Measurements from ENCODE around the gene EVI2A. TPM values are rescaled to one million over a fixed set of nuclear protein-coding genes. Genes with fewer than 3 reads are reported as not detected.

Gene EVI2A
- total and polyA plus RNA-seq, 12 donors, result 1.4 to 17.7 (median 5.5) TPM

DNA sequence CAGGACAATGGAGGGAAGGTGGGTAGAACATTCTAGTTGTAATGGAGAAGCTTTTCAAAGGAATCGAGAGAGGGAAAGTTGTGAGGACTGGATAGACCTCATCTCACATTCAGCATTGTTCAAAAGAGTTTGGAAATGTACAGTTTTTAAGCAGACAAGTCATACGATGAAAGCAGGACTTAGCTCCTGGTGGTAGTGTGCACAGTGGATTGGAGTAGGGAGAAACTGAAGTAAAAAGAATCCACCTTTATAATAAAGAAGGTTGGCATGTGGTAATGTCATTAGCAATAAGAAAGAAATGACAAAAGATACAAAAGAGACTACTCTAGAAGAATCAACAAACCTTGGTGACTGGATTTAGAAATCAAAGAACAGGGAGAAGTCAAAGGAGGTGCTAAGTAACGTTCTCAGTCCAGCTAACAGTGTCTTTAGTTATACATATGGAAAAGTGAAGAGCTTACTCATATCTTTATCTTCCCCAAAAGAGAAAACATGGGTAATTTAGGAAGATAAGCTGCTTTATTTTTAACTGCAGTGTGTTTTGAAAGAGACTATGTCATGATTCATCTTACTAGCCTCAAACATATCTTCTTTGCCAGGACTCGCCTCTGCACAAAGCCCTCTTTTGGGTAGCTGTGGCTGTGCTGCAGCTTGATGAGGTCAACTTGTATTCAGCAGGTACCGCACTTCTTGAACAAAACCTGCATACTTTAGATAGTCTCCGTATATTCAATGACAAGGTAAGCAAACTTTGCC lies 18.7 kb upstream of the EVI2A start:
- Histone ChIP-seq H3K4me3 (no peak overlapping the region), H3K36me3 (replicated peaks in 1 of 2) (peaks cover 0 to 54% of the 10 kb centered on the region in 2 donors), H3K4me1 (replicated peaks in 1 of 2) (peaks cover 0 to 14% of the 10 kb centered on the region in 2 donors), H3K9me3 (replicated peaks in 1 of 3) (no peaks in the 10 kb centered on the region), H3K27ac (peak overlapping the region in 2 of 5 donors; percentile 10 to 43), H3K27me3 (no peaks in the 10 kb centered on the region)
- TF ChIP-seq POLR2A (IDR thresholded peaks at IDR 0.05), result no peak
- TF ChIP-seq, protein P1, sequence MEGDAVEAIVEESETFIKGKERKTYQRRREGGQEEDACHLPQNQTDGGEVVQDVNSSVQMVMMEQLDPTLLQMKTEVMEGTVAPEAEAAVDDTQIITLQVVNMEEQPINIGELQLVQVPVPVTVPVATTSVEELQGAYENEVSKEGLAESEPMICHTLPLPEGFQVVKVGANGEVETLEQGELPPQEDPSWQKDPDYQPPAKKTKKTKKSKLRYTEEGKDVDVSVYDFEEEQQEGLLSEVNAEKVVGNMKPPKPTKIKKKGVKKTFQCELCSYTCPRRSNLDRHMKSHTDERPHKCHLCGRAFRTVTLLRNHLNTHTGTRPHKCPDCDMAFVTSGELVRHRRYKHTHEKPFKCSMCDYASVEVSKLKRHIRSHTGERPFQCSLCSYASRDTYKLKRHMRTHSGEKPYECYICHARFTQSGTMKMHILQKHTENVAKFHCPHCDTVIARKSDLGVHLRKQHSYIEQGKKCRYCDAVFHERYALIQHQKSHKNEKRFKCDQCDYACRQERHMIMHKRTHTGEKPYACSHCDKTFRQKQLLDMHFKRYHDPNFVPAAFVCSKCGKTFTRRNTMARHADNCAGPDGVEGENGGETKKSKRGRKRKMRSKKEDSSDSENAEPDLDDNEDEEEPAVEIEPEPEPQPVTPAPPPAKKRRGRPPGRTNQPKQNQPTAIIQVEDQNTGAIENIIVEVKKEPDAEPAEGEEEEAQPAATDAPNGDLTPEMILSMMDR (IDR thresholded peaks at IDR 0.05), result no peak
- peak in 5 of 7 donors; percentile 27 to 59 (median 39) for DNase-seq
- 58 to 77% (median 65%) methylated on average over 6 of the region's 6 CpGs for WGBS, 4 donors
- intact Hi-C loops (cut with DNase I), result no loop called here

DNA sequence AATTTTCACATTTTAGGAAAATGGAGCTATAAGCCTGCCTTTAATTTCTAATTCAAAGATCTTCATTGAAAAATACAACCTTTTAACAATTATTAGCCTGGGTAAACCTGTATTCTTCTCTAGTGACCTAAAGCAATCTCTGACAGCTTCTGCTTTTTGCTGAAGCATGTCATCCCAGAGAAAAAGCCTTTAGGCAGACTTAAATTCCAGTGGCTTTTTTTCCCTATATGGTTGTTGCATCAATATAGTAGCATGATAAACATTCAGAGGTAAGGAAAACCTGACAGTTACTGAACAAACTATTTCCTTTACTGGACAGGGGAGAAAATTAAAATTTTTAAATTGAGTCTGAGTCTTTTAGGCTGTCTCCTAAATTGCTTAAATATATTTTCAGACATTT lies 7.8 kb upstream of the EVI2A start:
- intact Hi-C loops (cut with DNase I), result no loop called here
- Histone ChIP-seq H3K36me3 (replicated peaks in 1 of 2) (peaks cover 0 to 8% of the 10 kb centered on the region in 2 donors), H3K27ac (no peak overlapping the region), H3K9me3 (replicated peaks in 1 of 3) (no peaks in the 10 kb centered on the region), H3K4me3 (no peak overlapping the region), H3K4me1 (replicated peaks in 1 of 2) (no peaks in the 10 kb centered on the region), H3K27me3 (no peaks in the 10 kb centered on the region)
- TF ChIP-seq, protein P1 (IDR thresholded peaks at IDR 0.05), result no peak
- no peak for TF ChIP-seq POLR2A (IDR thresholded peaks at IDR 0.05)
- DNase-seq, result no peak

DNA sequence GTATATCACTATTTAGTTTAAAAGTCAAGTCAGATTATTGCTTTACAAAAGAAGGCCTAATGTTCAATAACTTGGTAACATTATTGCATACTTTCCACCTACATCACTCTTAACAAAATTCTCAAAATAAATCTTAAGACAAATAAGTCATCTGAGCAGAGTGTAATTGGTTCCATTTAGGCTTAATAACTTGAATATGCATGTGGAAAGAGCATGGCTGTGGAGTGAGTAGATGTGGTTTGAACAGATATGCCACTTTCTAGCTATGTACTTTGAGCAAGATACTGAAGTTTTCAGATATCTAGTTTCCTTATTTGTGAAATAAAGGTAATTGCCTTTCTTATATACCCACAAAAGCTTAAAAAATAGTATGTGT lies 6.7 kb upstream of the EVI2A start:
- intact Hi-C loops (cut with DNase I), result no loop called here
- Histone ChIP-seq H3K36me3 (replicated peaks in 1 of 2) (peaks cover 0 to 8% of the 10 kb centered on the region in 2 donors), H3K9me3 (replicated peaks in 1 of 3) (no peaks in the 10 kb centered on the region), H3K27ac (no peak overlapping the region), H3K4me1 (replicated peaks in 1 of 2) (no peaks in the 10 kb centered on the region), H3K4me3 (no peak overlapping the region), H3K27me3 (no peaks in the 10 kb centered on the region)
- TF ChIP-seq, protein P1 (IDR thresholded peaks at IDR 0.05), result no peak
- no peak for TF ChIP-seq POLR2A (IDR thresholded peaks at IDR 0.05)
- no peak for DNase-seq

DNA sequence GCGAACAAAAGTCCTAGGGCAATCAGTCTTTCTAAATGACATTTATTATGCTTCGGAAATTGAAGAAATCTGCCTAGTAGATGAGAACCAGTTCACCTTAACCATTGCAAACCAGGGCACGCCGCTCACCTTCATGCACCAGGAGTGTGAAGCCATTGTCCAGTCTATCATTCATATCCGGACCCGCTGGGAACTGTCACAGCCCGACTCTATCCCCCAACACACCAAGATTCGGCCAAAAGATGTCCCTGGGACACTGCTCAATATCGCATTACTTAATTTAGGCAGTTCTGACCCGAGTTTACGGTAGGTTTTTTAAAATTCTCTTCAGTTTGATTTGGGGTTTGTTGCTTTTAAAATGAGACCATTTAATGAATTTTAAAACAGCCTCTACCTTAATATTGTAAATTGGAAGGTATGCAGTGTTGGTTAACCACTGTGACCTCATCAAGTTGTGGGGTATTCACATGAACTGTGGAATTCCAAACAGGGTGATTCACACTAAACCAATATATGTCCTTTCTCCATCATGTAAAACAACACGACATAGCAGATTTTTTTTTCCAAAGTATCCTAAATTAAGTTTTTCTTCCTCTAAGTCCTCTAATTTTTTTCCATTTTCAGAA lies 6.2 kb upstream of the EVI2A start:
- intact Hi-C loops (cut with DNase I), result no loop called here
- H3K36me3 ChIP-seq (replicated peaks in 1 of 2), result peaks cover 0 to 8% of the 10 kb centered on the region in 2 donors
- H3K4me1 ChIP-seq (replicated peaks in 1 of 2), result no peaks in the 10 kb centered on the region
- no peaks in the 10 kb centered on the region for H3K9me3 ChIP-seq (replicated peaks in 1 of 3)
- H3K27me3 ChIP-seq, result no peaks in the 10 kb centered on the region
- TF ChIP-seq, protein P1 (IDR thresholded peaks at IDR 0.05), result no peak
- no peak for TF ChIP-seq POLR2A (IDR thresholded peaks at IDR 0.05)
- H3K4me3 ChIP-seq, result no peak overlapping the region
- DNase-seq, result no peak
- H3K27ac ChIP-seq, result no peak overlapping the region
- WGBS, 4 donors, result 96 to 98% (median 97%) methylated on average over 12 of the region's 12 CpGs

All from adrenal gland (tissue), 12 donors.